Measurements from ENCODE around the gene TMEM147. TPM values are rescaled to one million over a fixed set of nuclear protein-coding genes. Genes with fewer than 3 reads are reported as not detected.
A peak's percentile ranks its signal among the peaks of the same experiment; 100 is the strongest.

Gene TMEM147
- total RNA-seq, 2 donors from 2014 or later: 49.7 to 75.8 TPM

- ATAC-seq (ENCODE audit: insufficient number of reproducible peaks, low FRiP score, low read depth): no peak
- peak overlapping the region; percentile 54 to 79 for H3K27ac ChIP-seq
- no peaks in the 10 kb centered on the region for H3K27me3 ChIP-seq (replicated peaks; ENCODE audit: insufficient read depth)
- H3K4me3 ChIP-seq: peak overlapping the region; percentile 77
- H3K9me3 ChIP-seq: no peaks in the 10 kb centered on the region
- DNase-seq (ENCODE audit: low spot score): no peak
- no peak for TF ChIP-seq CTCF (IDR thresholded peaks at IDR 0.05)
- H3K4me1 ChIP-seq (ENCODE audit: control insufficient read depth in 1 of 2, low read depth in 2 of 2): peaks cover 6 to 9% of the 10 kb centered on the region in 2 donors
- H3K36me3 ChIP-seq: no peaks in the 10 kb centered on the region
Observed at GRCh38 chr19:35509018-35509652, 36.3 kb upstream of the TMEM147 start.

GRCh38 chr19:35509861-35510625 is 35.4 kb upstream of the TMEM147 start:
- peak; percentile 93 for TF ChIP-seq CTCF (IDR thresholded peaks at IDR 0.05)
- H3K4me1 ChIP-seq (ENCODE audit: control insufficient read depth in 1 of 2, low read depth in 2 of 2): peaks cover 6 to 9% of the 10 kb centered on the region in 2 donors
- peak overlapping the region; percentile 77 for H3K4me3 ChIP-seq
- H3K36me3 ChIP-seq: no peaks in the 10 kb centered on the region
- H3K27ac ChIP-seq: peak overlapping the region; percentile 54 to 79
- ATAC-seq (ENCODE audit: insufficient number of reproducible peaks, low FRiP score, low read depth) (peak; percentile 63), DNase-seq (ENCODE audit: low spot score) (no peak)
- H3K27me3 ChIP-seq (replicated peaks; ENCODE audit: insufficient read depth): no peaks in the 10 kb centered on the region
- H3K9me3 ChIP-seq: no peaks in the 10 kb centered on the region

- ATAC-seq (ENCODE audit: insufficient number of reproducible peaks, low FRiP score, low read depth): no peak
- H3K4me3 ChIP-seq: peak overlapping the region; percentile 77
- peaks cover 6 to 9% of the 10 kb centered on the region in 2 donors for H3K4me1 ChIP-seq (ENCODE audit: control insufficient read depth in 1 of 2, low read depth in 2 of 2)
- no peaks in the 10 kb centered on the region for H3K36me3 ChIP-seq
- H3K27me3 ChIP-seq (replicated peaks; ENCODE audit: insufficient read depth): no peaks in the 10 kb centered on the region
- no peaks in the 10 kb centered on the region for H3K9me3 ChIP-seq
- H3K27ac ChIP-seq: no peak overlapping the region
- no peak for DNase-seq (ENCODE audit: low spot score)
- TF ChIP-seq CTCF (IDR thresholded peaks at IDR 0.05): no peak
Observed at GRCh38 chr19:35510626-35510964, 34.8 kb upstream of the TMEM147 start.

DNA sequence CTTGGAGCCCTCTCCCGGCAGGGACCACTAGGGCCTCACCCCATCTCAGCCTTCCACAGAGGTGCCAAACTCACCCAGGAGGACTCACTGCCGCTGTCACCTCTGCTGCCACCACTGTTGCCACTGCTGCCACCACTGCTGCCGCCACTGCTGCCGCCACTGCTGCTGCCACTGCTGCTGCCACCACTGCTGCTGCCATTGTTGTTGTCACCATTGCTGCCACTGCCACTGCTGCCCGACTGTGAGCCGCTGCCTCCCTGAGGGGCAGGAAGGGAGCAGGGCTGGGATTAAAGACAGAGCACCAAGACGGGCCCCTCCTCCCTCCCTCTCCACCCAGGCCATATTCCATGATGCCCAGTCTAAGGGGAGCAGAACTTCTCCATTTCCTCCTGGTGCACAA is 34.1 kb upstream of the TMEM147 start:
- no peak overlapping the region for H3K27ac ChIP-seq
- ATAC-seq (ENCODE audit: insufficient number of reproducible peaks, low FRiP score, low read depth): no peak
- DNase-seq (ENCODE audit: low spot score): no peak
- H3K9me3 ChIP-seq: no peaks in the 10 kb centered on the region
- no peaks in the 10 kb centered on the region for H3K36me3 ChIP-seq
- peaks cover 6 to 9% of the 10 kb centered on the region in 2 donors for H3K4me1 ChIP-seq (ENCODE audit: control insufficient read depth in 1 of 2, low read depth in 2 of 2)
- H3K27me3 ChIP-seq (replicated peaks; ENCODE audit: insufficient read depth): no peaks in the 10 kb centered on the region
- TF ChIP-seq CTCF (IDR thresholded peaks at IDR 0.05): no peak
- no peak overlapping the region for H3K4me3 ChIP-seq

DNA sequence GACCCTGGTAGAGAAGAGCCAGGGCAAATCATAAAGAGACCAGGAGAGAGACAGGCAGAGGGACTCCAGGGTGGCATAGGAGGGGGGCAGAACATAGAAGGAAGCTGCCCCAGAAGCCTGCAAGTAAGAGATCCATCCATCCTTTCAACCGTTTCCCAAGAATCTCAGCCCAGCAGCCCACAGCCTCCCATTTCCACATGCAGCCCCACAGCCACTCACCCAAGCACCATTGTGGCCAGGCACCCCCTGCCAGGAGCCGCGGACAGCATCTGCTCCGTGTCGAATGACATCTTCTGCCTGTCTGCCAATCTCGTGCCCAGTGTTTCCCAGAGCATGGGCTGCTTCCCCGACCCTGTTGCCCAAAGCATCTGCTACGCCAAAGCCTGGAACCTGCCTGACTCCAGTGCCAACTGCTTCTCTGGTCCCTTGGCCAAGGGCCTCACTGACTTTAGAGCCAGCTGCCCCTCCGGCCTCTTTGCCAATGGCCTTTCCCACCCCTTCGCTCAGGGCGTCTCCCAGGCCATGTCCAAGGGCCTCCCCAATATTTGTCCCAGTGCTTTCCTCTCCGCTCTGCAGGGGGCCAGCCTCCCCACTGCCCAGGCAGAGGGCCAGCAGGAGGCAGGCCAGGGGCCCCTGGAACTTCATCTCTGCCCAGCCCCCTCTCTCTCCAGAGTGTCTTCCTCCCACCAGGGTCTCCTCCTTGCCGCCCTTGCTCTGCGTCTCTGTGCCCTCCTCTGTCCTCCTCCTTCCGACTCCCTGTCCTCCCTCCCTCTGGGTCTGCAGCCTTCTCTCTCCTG is 32.4 kb upstream of the TMEM147 start:
- H3K27ac ChIP-seq: no peak overlapping the region
- H3K4me1 ChIP-seq (ENCODE audit: control insufficient read depth in 1 of 2, low read depth in 2 of 2): peaks cover 6 to 9% of the 10 kb centered on the region in 2 donors
- no peak overlapping the region for H3K4me3 ChIP-seq
- H3K9me3 ChIP-seq: no peaks in the 10 kb centered on the region
- TF ChIP-seq CTCF (IDR thresholded peaks at IDR 0.05): no peak
- DNase-seq (ENCODE audit: low spot score) (no peak), ATAC-seq (ENCODE audit: insufficient number of reproducible peaks, low FRiP score, low read depth) (no peak)
- no peaks in the 10 kb centered on the region for H3K27me3 ChIP-seq (replicated peaks; ENCODE audit: insufficient read depth)
- no peaks in the 10 kb centered on the region for H3K36me3 ChIP-seq

All from thoracic aorta (tissue), 2 donors.